HepG2 (cell line): ENCODE measurements around the gene CHN1. TPM values are rescaled to one million over a fixed set of nuclear protein-coding genes. Genes with fewer than 3 reads are reported as not detected.

Experiments used
- ATAC-seq: fragments of 200-7000 bp; cut with Tn5 transposase; 3 replicates; pipeline ENCODE4 v1.9.1; 2020; ENCODE audit warnings: mild to moderate bottlenecking, moderate library complexity
- BruUV-seq: library from RNA; stranded (reverse); fragments of 400-500 nt; replicated peaks from 2 replicates; lab custom pipeline; 2021; lab: Mats Ljungman, UMichigan
- CTCF ChIA-PET: fragments of 300-600 bp; formaldehyde crosslinking; extraction: SDS; loops from one replicate; lab custom pipeline; 2021; ENCODE audit warnings: low total read pairs, inconsistent platforms, low intra/inter-chr PET ratio; lab: Yijun Ruan, JAX
- POLR2A ChIA-PET: fragments of 350-600 bp; sonication (Branson Sonifier 250); formaldehyde crosslinking; loops from one replicate; lab custom pipeline; 2020; ENCODE audit warnings: antibody characterized with exemption, inconsistent platforms; lab: Yijun Ruan, JAX
- DNase-seq: peaks from one replicate; pipeline ENCODE4 v3.0.0-alpha.2; 2015; ENCODE audit warnings: low spot score
- FAIRE-seq: peaks from 3 replicates; lab custom pipeline; 2011; peaks lifted over from hg19 to GRCh38; lab: Jason Lieb, UNC
- H2AFZ ChIP-seq: one replicate; pipeline ENCODE4 v1.6.1; 2011; ENCODE audit warnings: low read length, inconsistent platforms
- H3K27ac ChIP-seq: fragments of 300-600 bp; 3 replicates; pipeline ENCODE4 v1.8.0; 2011; ENCODE audit warnings: mixed run types, mild to moderate bottlenecking, mixed read lengths, low read length, inconsistent platforms; ENCODE audit not compliant: insufficient read depth; ENCODE audit errors: extremely low read length
- H3K27me3 ChIP-seq, 2 experiments: fragments of 200-600 bp in 1 of 2; 2 replicates in 1 of 2; 3 replicates in 1 of 2; pipeline versions ENCODE4 v1.6.0 to v1.8.0; 2011; ENCODE audit warnings: low read length in 2 of 2, mild to moderate bottlenecking in 2 of 2, moderate library complexity in 2 of 2, inconsistent platforms in 1 of 2; ENCODE audit not compliant: insufficient read depth in 2 of 2, control insufficient read depth in 1 of 2
- H3K36me3 ChIP-seq, 2 experiments: fragments of 200-600 bp in 1 of 2; replicated peaks in 1 of 2; 2 replicates in 1 of 2; 3 replicates in 1 of 2; pipeline versions ENCODE4 v1.5.1 to v1.8.0; 2011; ENCODE audit warnings: low read length in 2 of 2, inconsistent platforms in 1 of 2; ENCODE audit not compliant: insufficient read depth in 2 of 2, control insufficient read depth in 1 of 2
- H3K4me1 ChIP-seq: 2 replicates; pipeline ENCODE4 v1.5.1; 2012; ENCODE audit warnings: low read length, inconsistent platforms; ENCODE audit not compliant: insufficient read depth
- H3K4me2 ChIP-seq: 2 replicates; pipeline ENCODE4 v1.6.0; 2011; ENCODE audit warnings: low read depth, low read length, inconsistent platforms
- H3K4me3 ChIP-seq, 3 experiments: fragments of 200-600 bp in 1 of 3; sonication (generic), shearing (Covaris generic) in 1 of 3; replicated peaks in 1 of 3; 2 replicates each; pipeline ENCODE4 v1.5.1; 2011 to 2016; ENCODE audit warnings: low read length in 3 of 3, inconsistent platforms in 2 of 3, low read depth in 2 of 3, mild to moderate bottlenecking in 2 of 3, control low read depth in 1 of 3, mixed read lengths in 1 of 3; ENCODE audit not compliant: insufficient read depth in 1 of 3
- H3K79me2 ChIP-seq: one replicate; pipeline ENCODE4 v1.6.1; 2011; ENCODE audit warnings: low read length, inconsistent platforms; ENCODE audit not compliant: insufficient read depth
- H3K9ac ChIP-seq: 2 replicates; pipeline ENCODE4 v1.6.0; 2011; ENCODE audit warnings: mild to moderate bottlenecking, low read depth, low read length, inconsistent platforms; ENCODE audit not compliant: insufficient read depth
- H3K9me3 ChIP-seq: 2 replicates; pipeline ENCODE4 v1.5.1; 2012; ENCODE audit warnings: mild to moderate bottlenecking, low read length
- H4K20me1 ChIP-seq: 2 replicates; pipeline ENCODE4 v1.6.0; 2011; ENCODE audit warnings: inconsistent platforms, mild to moderate bottlenecking, low read length, moderate library complexity; ENCODE audit not compliant: insufficient read depth
- HHEX ChIP-seq: IDR thresholded peaks from 2 replicates; pipeline ENCODE4 v1.6.1; 2016; ENCODE audit warnings: control low read depth
- IRX3 ChIP-seq: sonication (generic); formaldehyde crosslinking; IDR thresholded peaks from 2 replicates; pipeline ENCODE4 v1.8.1; 2023; ENCODE audit warnings: mild to moderate bottlenecking, low read depth, missing genetic modification reagents, borderline replicate concordance
- KAT2B ChIP-seq: fragments of 150-350 bp; IDR thresholded peaks from 2 replicates; pipeline ENCODE4 v1.6.1; 2014; ENCODE audit warnings: low read depth, low read length, borderline replicate concordance
- NCOA1 ChIP-seq: sonication (generic); formaldehyde crosslinking; IDR thresholded peaks from 2 replicates; pipeline ENCODE4 v1.9.0; 2021; ENCODE audit warnings: missing genetic modification reagents
- NR2C2 ChIP-seq: sonication (generic); formaldehyde crosslinking; IDR thresholded peaks from 2 replicates; pipeline ENCODE4 v1.4.0; 2020; ENCODE audit warnings: missing genetic modification reagents, mild to moderate bottlenecking, moderate library complexity, borderline replicate concordance
- SRF ChIP-seq: IDR thresholded peaks from 2 replicates; pipeline ENCODE4 v1.6.1; 2011; ENCODE audit warnings: mild to moderate bottlenecking, low read depth, low read length, moderate library complexity
- TEAD2 ChIP-seq: sonication (generic); formaldehyde crosslinking; IDR thresholded peaks from 2 replicates; pipeline ENCODE4 v1.9.0; 2021; ENCODE audit warnings: missing genetic modification reagents
- ZFP36L2 ChIP-seq: sonication (generic); formaldehyde crosslinking; IDR thresholded peaks from 2 replicates; pipeline ENCODE4 v1.4.0; 2020; ENCODE audit warnings: missing genetic modification reagents
- ZNF747 ChIP-seq: sonication (generic); formaldehyde crosslinking; IDR thresholded peaks from 2 replicates; pipeline ENCODE4 v1.8.1; 2023; ENCODE audit warnings: missing genetic modification reagents, mild to moderate bottlenecking, borderline replicate concordance
- ZNF891 ChIP-seq: sonication (generic); formaldehyde crosslinking; IDR thresholded peaks from 2 replicates; pipeline ENCODE4 v1.5.0; 2020; ENCODE audit warnings: mild to moderate bottlenecking, missing genetic modification reagents
- WGBS: methylation state at CpG from one replicate; pipeline ENCODE4 v1.1.6; 2017; ENCODE audit warnings: low lambda C conversion rate; 5-methylcytosine and 5-hydroxymethylcytosine counted together
- in situ Hi-C: cut with HindIII; loops from 2 replicates; pipeline ENCODE4 v1.10.0; 2017; ENCODE audit warnings: low pct_unique_long_range_greater_than_20kb; ENCODE audit not compliant: extremely low pct_ligation_motif_present
- intact Hi-C: fragments of 100-400 bp; cut with micrococcal nuclease; formaldehyde crosslinking; loops from one replicate; pipeline ENCODE4 v1.10.0; 2022; ENCODE audit not compliant: unreplicated experiment
- polyA plus RNA-seq, 8 experiments: library from polyadenylated mRNA; depleted of rRNA in 3 of 8; stranded (reverse) in 7 of 8; unstranded in 1 of 8; fragments of >200 nt; fragmentation: Illumina TruSeq in 4 of 8; extraction: Trizol in 4 of 8; gene quantifications; 2 replicates each; pipeline versions ENCODE4 v1.2.1 to v1.2.3, GENCODE V29; 2011 to 2016; ENCODE audit warnings: low read depth in 4 of 8, missing spikeins in 1 of 8, mixed read lengths in 1 of 8; ENCODE audit not compliant: insufficient read depth in 1 of 8
- total RNA-seq, 5 experiments: library from RNA; depleted of rRNA; stranded (reverse); fragments of >200 nt; fragmentation: Illumina TruSeq; extraction: Trizol; gene quantifications; 2 replicates each; pipeline ENCODE4 v1.2.3, GENCODE V29; 2016; ENCODE audit warnings: low read depth in 1 of 5
- TF ChIP-seq, protein P1 (sequence below): sonication (generic); formaldehyde crosslinking; IDR thresholded peaks from 2 replicates; pipeline ENCODE4 v1.5.0; 2020; ENCODE audit warnings: mild to moderate bottlenecking, missing genetic modification reagents, borderline replicate concordance
- TF ChIP-seq, protein P2 (sequence below), 2 experiments: sonication (generic) in 1 of 2; formaldehyde crosslinking in 1 of 2; IDR thresholded peaks; 2 replicates each; pipeline versions ENCODE4 v1.4.0 to v1.6.1; 2016 to 2020; ENCODE audit warnings: borderline replicate concordance in 1 of 2, low read depth in 1 of 2, mild to moderate bottlenecking in 1 of 2, missing genetic modification reagents in 1 of 2
- TF ChIP-seq, protein P3 (sequence below): sonication (generic); formaldehyde crosslinking; IDR thresholded peaks from 2 replicates; pipeline ENCODE4 v1.5.1; 2020; ENCODE audit warnings: mild to moderate bottlenecking, moderate library complexity, missing genetic modification reagents

The CHN1 gene
- total and polyA plus RNA-seq, 2 of the 13 experiments (the other 11 are each of a cell fraction or from before 2014, with no cell fraction given) = 2.8 to 3.5 TPM

DNA sequence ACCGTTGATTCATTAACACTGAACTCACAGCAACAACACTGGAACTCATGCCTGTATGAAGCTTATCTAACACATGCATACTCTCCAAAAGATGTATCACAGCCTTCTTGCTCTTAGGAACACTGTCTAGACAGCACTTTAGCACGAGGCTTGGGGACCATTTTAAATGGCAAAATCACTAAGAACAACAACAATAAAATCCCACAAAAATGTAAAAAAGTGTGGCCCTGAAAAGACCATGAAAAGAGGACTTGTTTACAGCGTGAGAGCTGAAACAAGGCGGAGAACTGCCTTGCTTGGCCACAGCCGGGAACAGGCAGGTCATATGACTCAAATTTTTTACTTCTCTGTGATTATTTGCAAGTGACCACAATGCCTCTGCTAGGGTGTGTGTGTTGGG is 48.1 kb downstream of the CHN1 start:
- H3K79me2 ChIP-seq = no peaks in the 10 kb centered on the region
- H3K27ac ChIP-seq = no peak overlapping the region
- TF ChIP-seq NCOA1 (CRISPR knock-in tag) (no peak), ZFP36L2 (no peak), IRX3 (CRISPR knock-in tag) (no peak), NR2C2 (CRISPR knock-in tag) (no peak), SRF (no peak), KAT2B (no peak), HHEX (CRISPR knock-in tag) (no peak), ZNF747 (CRISPR knock-in tag) (no peak), TEAD2 (no peak), ZNF891 (CRISPR knock-in tag) (no peak)
- TF ChIP-seq, protein P1, sequence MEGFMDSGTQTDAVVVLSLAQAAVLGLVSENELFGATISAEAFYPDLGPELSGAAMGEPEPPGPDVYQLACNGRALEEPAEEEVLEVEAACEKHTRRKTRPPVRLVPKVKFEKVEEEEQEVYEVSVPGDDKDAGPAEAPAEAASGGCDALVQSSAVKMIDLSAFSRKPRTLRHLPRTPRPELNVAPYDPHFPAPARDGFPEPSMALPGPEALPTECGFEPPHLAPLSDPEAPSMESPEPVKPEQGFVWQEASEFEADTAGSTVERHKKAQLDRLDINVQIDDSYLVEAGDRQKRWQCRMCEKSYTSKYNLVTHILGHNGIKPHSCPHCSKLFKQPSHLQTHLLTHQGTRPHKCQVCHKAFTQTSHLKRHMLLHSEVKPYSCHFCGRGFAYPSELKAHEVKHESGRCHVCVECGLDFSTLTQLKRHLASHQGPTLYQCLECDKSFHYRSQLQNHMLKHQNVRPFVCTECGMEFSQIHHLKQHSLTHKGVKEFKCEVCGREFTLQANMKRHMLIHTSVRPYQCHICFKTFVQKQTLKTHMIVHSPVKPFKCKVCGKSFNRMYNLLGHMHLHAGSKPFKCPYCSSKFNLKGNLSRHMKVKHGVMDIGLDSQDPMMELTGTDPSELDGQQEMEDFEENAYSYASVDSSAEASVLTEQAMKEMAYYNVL (CRISPR knock-in tag) = no peak
- TF ChIP-seq, protein P2, sequence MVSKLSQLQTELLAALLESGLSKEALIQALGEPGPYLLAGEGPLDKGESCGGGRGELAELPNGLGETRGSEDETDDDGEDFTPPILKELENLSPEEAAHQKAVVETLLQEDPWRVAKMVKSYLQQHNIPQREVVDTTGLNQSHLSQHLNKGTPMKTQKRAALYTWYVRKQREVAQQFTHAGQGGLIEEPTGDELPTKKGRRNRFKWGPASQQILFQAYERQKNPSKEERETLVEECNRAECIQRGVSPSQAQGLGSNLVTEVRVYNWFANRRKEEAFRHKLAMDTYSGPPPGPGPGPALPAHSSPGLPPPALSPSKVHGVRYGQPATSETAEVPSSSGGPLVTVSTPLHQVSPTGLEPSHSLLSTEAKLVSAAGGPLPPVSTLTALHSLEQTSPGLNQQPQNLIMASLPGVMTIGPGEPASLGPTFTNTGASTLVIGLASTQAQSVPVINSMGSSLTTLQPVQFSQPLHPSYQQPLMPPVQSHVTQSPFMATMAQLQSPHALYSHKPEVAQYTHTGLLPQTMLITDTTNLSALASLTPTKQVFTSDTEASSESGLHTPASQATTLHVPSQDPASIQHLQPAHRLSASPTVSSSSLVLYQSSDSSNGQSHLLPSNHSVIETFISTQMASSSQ (IDR thresholded peaks at IDR 0.05; ENCODE audit: low read depth) = no peak
- TF ChIP-seq, protein P2 (CRISPR knock-in tag; IDR thresholded peaks at IDR 0.05; ENCODE audit: borderline replicate concordance) = no peak
- TF ChIP-seq, protein P3, sequence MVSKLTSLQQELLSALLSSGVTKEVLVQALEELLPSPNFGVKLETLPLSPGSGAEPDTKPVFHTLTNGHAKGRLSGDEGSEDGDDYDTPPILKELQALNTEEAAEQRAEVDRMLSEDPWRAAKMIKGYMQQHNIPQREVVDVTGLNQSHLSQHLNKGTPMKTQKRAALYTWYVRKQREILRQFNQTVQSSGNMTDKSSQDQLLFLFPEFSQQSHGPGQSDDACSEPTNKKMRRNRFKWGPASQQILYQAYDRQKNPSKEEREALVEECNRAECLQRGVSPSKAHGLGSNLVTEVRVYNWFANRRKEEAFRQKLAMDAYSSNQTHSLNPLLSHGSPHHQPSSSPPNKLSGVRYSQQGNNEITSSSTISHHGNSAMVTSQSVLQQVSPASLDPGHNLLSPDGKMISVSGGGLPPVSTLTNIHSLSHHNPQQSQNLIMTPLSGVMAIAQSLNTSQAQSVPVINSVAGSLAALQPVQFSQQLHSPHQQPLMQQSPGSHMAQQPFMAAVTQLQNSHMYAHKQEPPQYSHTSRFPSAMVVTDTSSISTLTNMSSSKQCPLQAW (CRISPR knock-in tag) = no peak
- CTCF ChIA-PET = no interaction called here
- no peaks in the 10 kb centered on the region for H4K20me1 ChIP-seq
- intact Hi-C loops = no loop called here
- H2AFZ ChIP-seq = no peak overlapping the region
- POLR2A ChIA-PET = no interaction called here
- no peaks in the 10 kb centered on the region for H3K4me1 ChIP-seq
- H3K4me3 ChIP-seq = no peak overlapping the region
- H3K9me3 ChIP-seq = no peaks in the 10 kb centered on the region
- H3K36me3 ChIP-seq = no peaks in the 10 kb centered on the region
- H3K4me2 ChIP-seq = no peak overlapping the region
- DNase-seq (no peak), ATAC-seq (no peak), FAIRE-seq (no peak)
- no TSS peak for BruUV-seq
- H3K27me3 ChIP-seq = peaks cover 0 to 8% of the 10 kb centered on the region in 2 experiments; a peak in 2 of 5 replicates
- 19% methylated on average over 5 of the region's 5 CpGs for WGBS
- no peak overlapping the region for H3K9ac ChIP-seq
- in situ Hi-C loops = no loop called here
